Liver (tissue), 9 donors: ENCODE results near the gene NIPBL. TPM values are rescaled to one million over a fixed set of nuclear protein-coding genes. Genes with fewer than 3 reads are reported as not detected.
A peak's percentile ranks its signal among the peaks of the same experiment; 100 is the strongest.

Source experiments
- DNase-seq: peaks from one replicate; pipeline ENCODE4 v3.0.0-alpha.2; 2017; ENCODE audit warnings: low spot score
- H3K27ac ChIP-seq, 2 donors: one replicate each; pipeline ENCODE4 v1.7.0; 2013; ENCODE audit warnings: inconsistent platforms in 2 of 2, low read length in 2 of 2, control low read depth in 1 of 2, low read depth in 1 of 2, mild to moderate bottlenecking in 1 of 2
- H3K27me3 ChIP-seq, 4 donors: one replicate each; pipeline versions ENCODE4 v1.6.1 to v1.7.0; 2013; ENCODE audit warnings: low read length in 3 of 4, inconsistent platforms in 1 of 4, mild to moderate bottlenecking in 1 of 4, moderate library complexity in 1 of 4; ENCODE audit not compliant: control insufficient read depth in 4 of 4, insufficient read depth in 4 of 4
- H3K36me3 ChIP-seq, 4 donors: one replicate each; pipeline versions ENCODE4 v1.6.1 to v1.7.0; 2013; ENCODE audit warnings: low read length in 3 of 4, mild to moderate bottlenecking in 3 of 4, low read depth in 1 of 4, moderate library complexity in 1 of 4; ENCODE audit not compliant: control insufficient read depth in 4 of 4, insufficient read depth in 3 of 4
- H3K4me1 ChIP-seq, 4 donors: one replicate each; pipeline versions ENCODE4 v1.6.1 to v1.7.0; 2013; ENCODE audit warnings: low read length in 3 of 4, mild to moderate bottlenecking in 3 of 4, moderate library complexity in 1 of 4; ENCODE audit not compliant: control insufficient read depth in 4 of 4, insufficient read depth in 4 of 4
- H3K4me3 ChIP-seq, 3 donors: one replicate each; pipeline versions ENCODE4 v1.6.1 to v1.7.0; 2013; ENCODE audit warnings: low read length in 3 of 3, control low read depth in 1 of 3, low read depth in 1 of 3, mild to moderate bottlenecking in 1 of 3
- H3K9ac ChIP-seq, 2 donors: one replicate each; pipeline ENCODE4 v1.7.0; 2013; ENCODE audit warnings: low read length in 2 of 2, mild to moderate bottlenecking in 2 of 2, moderate library complexity in 2 of 2, control low read depth in 1 of 2, low read depth in 1 of 2
- H3K9me3 ChIP-seq, 4 donors: one replicate each; pipeline versions ENCODE4 v1.6.1 to v1.7.0; 2013; ENCODE audit warnings: low read length in 3 of 4; ENCODE audit not compliant: control insufficient read depth in 4 of 4
- ATF3 ChIP-seq: IDR thresholded peaks from 2 replicates; pipeline ENCODE4 v1.6.1; 2016; ENCODE audit warnings: antibody characterized with exemption
- CTCF ChIP-seq: fragments of 150-350 bp; IDR thresholded peaks from 2 replicates; pipeline ENCODE4 v1.5.1; 2017; ENCODE audit warnings: improper control_type of control experiment, low read depth, low read length; ENCODE audit not compliant: missing input control
- EGR1 ChIP-seq, 2 donors: IDR thresholded peaks; 2 replicates each; pipeline ENCODE4 v1.6.1; 2016 to 2018; ENCODE audit warnings: antibody characterized with exemption in 2 of 2, low read depth in 2 of 2
- FOXA1 ChIP-seq: IDR thresholded peaks from 2 replicates; pipeline ENCODE4 v1.6.1; 2016; ENCODE audit warnings: antibody characterized with exemption
- FOXA2 ChIP-seq: IDR thresholded peaks from 2 replicates; pipeline ENCODE4 v1.6.1; 2016; ENCODE audit warnings: antibody characterized with exemption
- GABPA ChIP-seq, 2 donors: IDR thresholded peaks in 1 of 2; conservative IDR thresholded peaks in 1 of 2; 2 replicates each; pipeline ENCODE4 v1.6.1; 2016; ENCODE audit warnings: antibody characterized with exemption in 2 of 2, mild to moderate bottlenecking in 1 of 2, moderate library complexity in 1 of 2
- HNF4A ChIP-seq, 2 donors: conservative IDR thresholded peaks; 2 replicates each; pipeline ENCODE4 v1.6.1; 2016; ENCODE audit warnings: antibody characterized with exemption in 2 of 2, mild to moderate bottlenecking in 2 of 2
- HNF4G ChIP-seq: IDR thresholded peaks from 2 replicates; pipeline ENCODE4 v1.6.1; 2016; ENCODE audit warnings: antibody characterized with exemption
- JUND ChIP-seq, 2 donors: IDR thresholded peaks; 2 replicates each; pipeline ENCODE4 v1.6.1; 2016; ENCODE audit warnings: antibody characterized with exemption in 2 of 2
- MAX ChIP-seq: IDR thresholded peaks from 2 replicates; pipeline ENCODE4 v1.6.1; 2016; ENCODE audit warnings: antibody characterized with exemption
- NR2F2 ChIP-seq: IDR thresholded peaks from 2 replicates; pipeline ENCODE4 v1.6.1; 2016; ENCODE audit warnings: antibody characterized with exemption
- RAD21 ChIP-seq, 2 donors: IDR thresholded peaks; 2 replicates each; pipeline ENCODE4 v1.6.1; 2016; ENCODE audit warnings: antibody characterized with exemption in 2 of 2, mild to moderate bottlenecking in 2 of 2
- REST ChIP-seq: IDR thresholded peaks from 2 replicates; pipeline ENCODE4 v1.6.1; 2016; ENCODE audit warnings: antibody characterized with exemption, mild to moderate bottlenecking
- RXRA ChIP-seq, 2 donors: IDR thresholded peaks; 2 replicates each; pipeline ENCODE4 v1.6.1; 2017 to 2018; ENCODE audit warnings: antibody characterized with exemption in 2 of 2, mild to moderate bottlenecking in 1 of 2
- SP1 ChIP-seq: IDR thresholded peaks from 2 replicates; pipeline ENCODE4 v1.6.1; 2018; ENCODE audit warnings: antibody characterized with exemption, mild to moderate bottlenecking
- TAF1 ChIP-seq: conservative IDR thresholded peaks from 2 replicates; pipeline ENCODE4 v1.6.1; 2016; ENCODE audit warnings: antibody characterized with exemption, mild to moderate bottlenecking
- YY1 ChIP-seq: IDR thresholded peaks from 2 replicates; pipeline ENCODE4 v1.6.1; 2016; ENCODE audit warnings: antibody characterized with exemption, mild to moderate bottlenecking
- ZBTB33 ChIP-seq: IDR thresholded peaks from 2 replicates; pipeline ENCODE4 v1.6.1; 2016; ENCODE audit warnings: antibody characterized with exemption
- WGBS: extraction: QIAGEN DNeasy Blood & Tissue Kit; methylation state at CpG from one replicate; pipeline ENCODE4 v1.1.7; 2013; 5-methylcytosine and 5-hydroxymethylcytosine counted together
- polyA plus RNA-seq, 2 donors: library from polyadenylated mRNA; stranded (reverse) in 1 of 2; unstranded in 1 of 2; fragments of 200-250 nt in 1 of 2; fragments of >200 nt in 1 of 2; fragmentation: Nextera tagmentation in 1 of 2; extraction: Ambion mirVana in 1 of 2; gene quantifications; one replicate each; pipeline versions ENCODE4 v1.2.1 to v1.2.3, GENCODE V29; 2013 to 2015
- total RNA-seq, 2 donors: library from RNA; depleted of rRNA; stranded (reverse); fragments of >200 nt; gene quantifications; one replicate each; pipeline ENCODE4 v1.2.3, GENCODE V29; 2014
- donor health status: healthy.
- donor health status: healthy.
- donor health status: healthy.
- donor health status: healthy.
- donor health status: healthy.

NIPBL gene
- total and polyA plus RNA-seq, 4 donors, result 4.9 to 30.3 (median 21.0) TPM

- no peak for DNase-seq
- Histone ChIP-seq H3K36me3 (peaks cover 4 to 40% (median 20%) of the 10 kb centered on the region in 4 donors), H3K27me3 (no peaks in the 10 kb centered on the region), H3K9ac (no peak overlapping the region), H3K4me3 (no peak overlapping the region), H3K9me3 (no peaks in the 10 kb centered on the region), H3K27ac (no peak overlapping the region), H3K4me1 (no peaks in the 10 kb centered on the region)
- TF ChIP-seq YY1, result no peak
- TF ChIP-seq FOXA1, result no peak
- no peak for TF ChIP-seq GABPA (IDR thresholded peaks at IDR 0.05 in 1 of 2, conservative IDR thresholded peaks at IDR 0.05 in 1 of 2)
- WGBS, result 99% methylated on average over 7 of the region's 7 CpGs
Measured at GRCh38 chr5:37063739-37064138, 187.2 kb downstream of the NIPBL start.

GRCh38 chr5:37064442-37064841 is 187.9 kb downstream of the NIPBL start:
- Histone ChIP-seq H3K4me3 (no peak overlapping the region), H3K4me1 (no peaks in the 10 kb centered on the region), H3K9ac (no peak overlapping the region), H3K27ac (peak overlapping the region in 1 of 2 donors; percentile 10), H3K27me3 (no peaks in the 10 kb centered on the region), H3K36me3 (peaks cover 4 to 37% (median 19%) of the 10 kb centered on the region in 4 donors), H3K9me3 (no peaks in the 10 kb centered on the region)
- TF ChIP-seq ATF3 (peak; percentile 47), MAX (no peak), NR2F2 (no peak), FOXA2 (no peak), TAF1 (no peak), FOXA1 (no peak), REST (peak; percentile 36), RXRA (IDR thresholded peaks at IDR 0.05) (peak; percentile 9 to 22), JUND (IDR thresholded peaks at IDR 0.05) (peak; percentile 64 to 74), GABPA (IDR thresholded peaks at IDR 0.05 in 1 of 2, conservative IDR thresholded peaks at IDR 0.05 in 1 of 2) (no peak), CTCF (no peak), RAD21 (IDR thresholded peaks at IDR 0.05) (peak in 1 of 2 donors; percentile 35), HNF4A (conservative IDR thresholded peaks at IDR 0.05) (peak; percentile 92 to 93), YY1 (no peak), EGR1 (IDR thresholded peaks at IDR 0.05; ENCODE audit: low read depth in 2 of 2) (peak in 1 of 2 donors; percentile 23), SP1 (peak; percentile 56), HNF4G (peak; percentile 80), ZBTB33 (no peak)
- DNase-seq, result no peak
- 64% methylated on average over 9 of the region's 9 CpGs for WGBS
